GM18508 (cell line): ENCODE measurements around the gene TSPAN14.

Source experiments
- ATAC-seq: cut with Tn5 transposase; IDR thresholded peaks from one replicate; pipeline ENCODE4 v1.9.1; 2021; ENCODE audit warnings: moderate number of reproducible peaks; ENCODE audit not compliant: insufficient read depth, unreplicated experiment

TSPAN14 gene

GRCh38 chr10:80421707-80422536 lies 32.2 kb upstream of the TSPAN14 start:
- ATAC-seq: peak; percentile 86

- ATAC-seq: no peak
These were observed 28.2 kb upstream of the TSPAN14 start for GRCh38 chr10:80425901-80426300.

- ATAC-seq: no peak
These were observed 26.6 kb upstream of the TSPAN14 start for GRCh38 chr10:80427541-80427940.

GRCh38 chr10:80429521-80429973 lies 24.6 kb upstream of the TSPAN14 start:
- ATAC-seq: no peak

GRCh38 chr10:80433134-80433533 lies 21.0 kb upstream of the TSPAN14 start:
- ATAC-seq: no peak

- no peak for ATAC-seq
These were observed 17.5 kb upstream of the TSPAN14 start for GRCh38 chr10:80436446-80437098.

GRCh38 chr10:80437227-80437626 lies 16.9 kb upstream of the TSPAN14 start:
- no peak for ATAC-seq

GRCh38 chr10:80441831-80442230 lies 12.3 kb upstream of the TSPAN14 start:
- no peak for ATAC-seq

- ATAC-seq: no peak
These were observed 11.2 kb upstream of the TSPAN14 start for GRCh38 chr10:80442879-80443278.

GRCh38 chr10:80443531-80443974 lies 10.6 kb upstream of the TSPAN14 start:
- ATAC-seq: peak; percentile 43

- no peak for ATAC-seq
These were observed 10.0 kb upstream of the TSPAN14 start for GRCh38 chr10:80444124-80444523.

- peak; percentile 61 for ATAC-seq
These were observed 9.3 kb upstream of the TSPAN14 start for GRCh38 chr10:80444646-80445319.

- ATAC-seq: no peak
These were observed 6.5 kb upstream of the TSPAN14 start for GRCh38 chr10:80447436-80448190.

GRCh38 chr10:80448209-80448942 lies 5.7 kb upstream of the TSPAN14 start:
- ATAC-seq: no peak

GRCh38 chr10:80449520-80449919 lies 4.6 kb upstream of the TSPAN14 start:
- ATAC-seq: no peak

- ATAC-seq: no peak
These were observed 3.0 kb upstream of the TSPAN14 start for GRCh38 chr10:80451132-80451531.

- ATAC-seq: no peak
These were observed 2.0 kb upstream of the TSPAN14 start for GRCh38 chr10:80452069-80452468.

- no peak for ATAC-seq
These were observed 1.5 kb upstream of the TSPAN14 start for GRCh38 chr10:80452640-80453039.

GRCh38 chr10:80453056-80453841 lies 861 bp upstream of the TSPAN14 start:
- ATAC-seq: no peak
